ENCODE measurements around the gene PLEKHH2.

GRCh38 chr2:43622931-43623451 is 14.1 kb upstream of the PLEKHH2 start:
- TF ChIP-seq CTCF (IDR thresholded peaks at IDR 0.05): no peak
- TF ChIP-seq POLR2A (IDR thresholded peaks at IDR 0.05): no peak
- no peak for TF ChIP-seq POLR2AphosphoS5 (IDR thresholded peaks at IDR 0.05)

Data from breast epithelium (tissue), 3 donors.